ENCODE results near the gene PI4K2A. TPM values are rescaled to one million over a fixed set of nuclear protein-coding genes. Genes with fewer than 3 reads are reported as not detected.

PI4K2A gene
- total and polyA plus RNA-seq, 2 of the 4 experiments (the other 2 are of a cell fraction), result 15.8 to 27.3 TPM

DNA sequence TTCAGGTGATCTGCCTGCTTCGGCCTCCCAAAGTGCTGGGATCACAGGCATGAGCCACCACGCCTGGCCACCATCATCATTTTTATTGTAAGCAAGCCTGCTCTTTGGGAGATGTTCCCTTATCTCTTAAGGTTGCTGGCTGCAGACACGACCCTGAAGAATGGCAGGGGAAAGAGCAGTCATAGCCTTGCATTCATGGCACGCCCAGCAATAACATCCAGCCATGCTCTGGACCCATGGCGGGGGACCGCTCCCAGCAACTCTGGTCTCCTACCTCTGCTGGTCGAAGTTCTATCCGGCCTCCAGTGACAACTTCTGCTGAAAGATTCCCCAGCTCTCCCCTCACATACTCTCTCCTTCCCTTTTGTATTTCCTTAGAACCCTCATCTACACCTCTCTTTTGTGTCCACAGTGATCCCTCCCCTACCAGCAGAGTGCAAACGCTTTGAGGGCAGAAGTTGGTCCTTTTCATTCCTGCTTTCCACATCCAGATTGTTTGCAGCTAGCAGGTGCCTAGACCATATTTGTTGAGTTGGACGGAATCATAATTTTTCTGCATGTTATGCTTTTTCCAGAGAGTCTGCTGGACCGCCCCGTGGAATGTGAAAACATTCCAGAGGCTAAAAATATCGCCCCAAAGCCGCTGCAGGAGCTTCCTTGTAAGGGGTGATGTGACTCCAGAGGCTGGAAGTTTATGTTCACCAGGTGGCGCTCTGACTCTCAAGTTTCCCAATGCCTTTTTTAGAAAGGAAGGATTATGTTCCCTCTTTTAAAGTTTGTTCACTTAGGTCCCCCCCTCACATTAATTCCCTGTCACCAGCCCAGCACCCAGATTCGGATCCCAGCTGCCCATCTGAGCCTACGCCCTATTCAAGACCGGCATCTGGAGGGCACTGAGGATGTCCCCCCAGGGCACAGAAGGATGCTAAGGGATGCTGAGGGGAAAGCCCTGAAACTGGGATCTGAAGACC is 68.8 kb downstream of the PI4K2A start:
- H2AK9ac ChIP-seq (replicated peaks; ENCODE audit: low read depth, low read length, poor library complexity), result peak overlapping the region; percentile 68
- no peak overlapping the region for H3K56ac ChIP-seq (ENCODE audit: extremely low read depth, insufficient read depth, low read length)
- no peaks in the 10 kb centered on the region for H3K9me3 ChIP-seq (ENCODE audit: control insufficient read depth, insufficient read depth, low read length)
- in situ Hi-C loops (cut with MboI; ENCODE audit: low sequenced_read_pairs) (no loop called here), dilution Hi-C loops (cut with HindIII; ENCODE audit: low sequenced_read_pairs, unreplicated experiment) (no loop called here), intact Hi-C loops (cut with micrococcal nuclease) (loop anchor here (1.0 kb wide), 1 partner anchor 22 kb away; no protein-coding TSS in a partner anchor)
- peak overlapping the region; percentile 64; the same call in 1 of the 2 replicates for H3K14ac ChIP-seq (replicated peaks; ENCODE audit: low read depth, low read length)
- H3K79me1 ChIP-seq (ENCODE audit: low read depth in 1 of 2, low read length in 2 of 2), result peaks cover 5 to 10% of the 10 kb centered on the region in 2 experiments; a peak in 3 of 4 replicates
- H3K4me2 ChIP-seq (ENCODE audit: low read depth, low read length), result no peak overlapping the region
- BruUV-seq (replicated peaks), result no TSS peak
- H3K9me1 ChIP-seq (ENCODE audit: insufficient read depth, low read length), result peaks cover 13% of the 10 kb centered on the region
- peak overlapping the region; percentile 77; the same call in 2 of the 3 replicates for H2BK15ac ChIP-seq (ENCODE audit: low read depth, low read length)
- peak; percentile 88 for DNase-seq
- no peak overlapping the region for H3K9ac ChIP-seq (ENCODE audit: low read depth, low read length)
- no peaks in the 10 kb centered on the region for H4K20me1 ChIP-seq (ENCODE audit: insufficient read depth, low read length)
- TF ChIP-seq FOS (IDR thresholded peaks at IDR 0.05; ENCODE audit: low read depth, low read length) (no peak), MAZ (IDR thresholded peaks at IDR 0.05; ENCODE audit: borderline replicate concordance, low read depth, low read length) (no peak), SMC3 (IDR thresholded peaks at IDR 0.05; ENCODE audit: low read depth, low read length) (peak; percentile 86), BHLHE40 (IDR thresholded peaks at IDR 0.05; ENCODE audit: low read depth, low read length) (no peak), CEBPB (IDR thresholded peaks at IDR 0.05; ENCODE audit: low read depth, low read length) (peak; percentile 50; the same call in 1 of the 2 replicates), RFX5 (IDR thresholded peaks at IDR 0.05; ENCODE audit: low read depth, low read length) (no peak), RAD21 (IDR thresholded peaks at IDR 0.05; ENCODE audit: low read length) (peak; percentile 64)
- TF ChIP-seq, protein P1, sequence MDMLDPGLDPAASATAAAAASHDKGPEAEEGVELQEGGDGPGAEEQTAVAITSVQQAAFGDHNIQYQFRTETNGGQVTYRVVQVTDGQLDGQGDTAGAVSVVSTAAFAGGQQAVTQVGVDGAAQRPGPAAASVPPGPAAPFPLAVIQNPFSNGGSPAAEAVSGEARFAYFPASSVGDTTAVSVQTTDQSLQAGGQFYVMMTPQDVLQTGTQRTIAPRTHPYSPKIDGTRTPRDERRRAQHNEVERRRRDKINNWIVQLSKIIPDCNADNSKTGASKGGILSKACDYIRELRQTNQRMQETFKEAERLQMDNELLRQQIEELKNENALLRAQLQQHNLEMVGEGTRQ (IDR thresholded peaks at IDR 0.05; ENCODE audit: low read depth, low read length), result no peak
- TF ChIP-seq, protein P2, sequence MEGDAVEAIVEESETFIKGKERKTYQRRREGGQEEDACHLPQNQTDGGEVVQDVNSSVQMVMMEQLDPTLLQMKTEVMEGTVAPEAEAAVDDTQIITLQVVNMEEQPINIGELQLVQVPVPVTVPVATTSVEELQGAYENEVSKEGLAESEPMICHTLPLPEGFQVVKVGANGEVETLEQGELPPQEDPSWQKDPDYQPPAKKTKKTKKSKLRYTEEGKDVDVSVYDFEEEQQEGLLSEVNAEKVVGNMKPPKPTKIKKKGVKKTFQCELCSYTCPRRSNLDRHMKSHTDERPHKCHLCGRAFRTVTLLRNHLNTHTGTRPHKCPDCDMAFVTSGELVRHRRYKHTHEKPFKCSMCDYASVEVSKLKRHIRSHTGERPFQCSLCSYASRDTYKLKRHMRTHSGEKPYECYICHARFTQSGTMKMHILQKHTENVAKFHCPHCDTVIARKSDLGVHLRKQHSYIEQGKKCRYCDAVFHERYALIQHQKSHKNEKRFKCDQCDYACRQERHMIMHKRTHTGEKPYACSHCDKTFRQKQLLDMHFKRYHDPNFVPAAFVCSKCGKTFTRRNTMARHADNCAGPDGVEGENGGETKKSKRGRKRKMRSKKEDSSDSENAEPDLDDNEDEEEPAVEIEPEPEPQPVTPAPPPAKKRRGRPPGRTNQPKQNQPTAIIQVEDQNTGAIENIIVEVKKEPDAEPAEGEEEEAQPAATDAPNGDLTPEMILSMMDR (conservative IDR thresholded peaks at IDR 0.05; ENCODE audit: low read depth, low read length), result peak; percentile 73
- POLR2A ChIA-PET (ENCODE audit: unreplicated experiment), result interaction anchor here (0.6 kb wide), 1 partner anchor 15 kb away, joined by 6 read pairs; no protein-coding TSS in a partner anchor
- peak overlapping the region; percentile 83 for H2AFZ ChIP-seq (replicated peaks; ENCODE audit: low read length, poor library complexity)
- peak overlapping the region; percentile 69 for H2BK20ac ChIP-seq (ENCODE audit: low read depth, low read length)
- H3K4ac ChIP-seq (ENCODE audit: low read depth, low read length), result peak overlapping the region; percentile 92
- H3K23ac ChIP-seq (ENCODE audit: low read depth, low read length), result no peak overlapping the region
- WGBS, 2 experiments (ENCODE audit: extremely low coverage in 2 of 2, insufficient read length in 1 of 2), result 45% methylated on average over 11 of the region's 18 CpGs; no CpG with 5 or more reads in 1 of the 2 experiments
- H2AK5ac ChIP-seq (ENCODE audit: low read depth, low read length), result peak overlapping the region; percentile 83
- H3K4me1 ChIP-seq (ENCODE audit: control insufficient read depth, insufficient read depth, low read length), result peaks cover 12% of the 10 kb centered on the region
- peak overlapping the region in 1 of 2 experiments; percentile 78; a peak in 2 of 4 replicates for H4K8ac ChIP-seq (ENCODE audit: low read depth in 2 of 2, low read length in 2 of 2)
- H4K5ac ChIP-seq (ENCODE audit: low read depth, low read length), result no peak overlapping the region
- no peaks in the 10 kb centered on the region for H3K36me3 ChIP-seq (ENCODE audit: control insufficient read depth, insufficient read depth, low read length)
- CTCF ChIA-PET, result interaction anchor here (0.6 to 1.9 kb wide), 12 partner anchors 8 to 41 kb away, joined by 3 to 10 read pairs (median 6); partner anchors contain the start of gene AVPI1
- peak overlapping the region; percentile 80 for H2BK120ac ChIP-seq (ENCODE audit: low read depth, low read length)
- peak; percentile 44 for ATAC-seq (ENCODE audit: low read depth)
- H2BK5ac ChIP-seq (ENCODE audit: low read depth, low read length, poor library complexity, severe bottlenecking), result peak overlapping the region; percentile 29
- H4K91ac ChIP-seq (ENCODE audit: insufficient read depth, low read depth, low read length), result peak overlapping the region; percentile 57; the same call in 1 of the 2 replicates
- no peak overlapping the region for H3K18ac ChIP-seq (ENCODE audit: low read depth, low read length)
- peak overlapping the region; percentile 22; the same call in 1 of the 2 replicates for H3K27ac ChIP-seq (ENCODE audit: insufficient read depth, low read length)
- no peaks in the 10 kb centered on the region for H3K27me3 ChIP-seq (ENCODE audit: control insufficient read depth, insufficient read depth, low read length)
- no peak overlapping the region for H3K4me3 ChIP-seq (ENCODE audit: insufficient read depth, low read depth, low read length)
